HG02884 (cell line): ENCODE measurements around the gene COX10.
"Not testable (repeated sequence)": the region's sequence is repeated elsewhere in the genome, so short reads cannot be mapped to it uniquely, and the experiment has no call there.

Source experiments
- ATAC-seq: cut with Tn5 transposase; IDR thresholded peaks from one replicate; pipeline ENCODE4 v1.9.1; 2021; ENCODE audit warnings: mild to moderate bottlenecking, moderate library complexity; ENCODE audit not compliant: unreplicated experiment

The COX10 gene

GRCh38 chr17:14069251-14070021, at the start of gene COX10:
TSS of gene COX10 (plus strand) at chr17:14069504. CDS start at chr17:14069606, 102 bp downstream.
- ATAC-seq, result peak; percentile 99

GRCh38 chr17:14021651-14022294, 47.5 kb upstream of the COX10 start:
- ATAC-seq, result not testable (repeated sequence)

GRCh38 chr17:14029755-14030154, 39.5 kb upstream of the COX10 start:
- not testable (repeated sequence) for ATAC-seq

DNA sequence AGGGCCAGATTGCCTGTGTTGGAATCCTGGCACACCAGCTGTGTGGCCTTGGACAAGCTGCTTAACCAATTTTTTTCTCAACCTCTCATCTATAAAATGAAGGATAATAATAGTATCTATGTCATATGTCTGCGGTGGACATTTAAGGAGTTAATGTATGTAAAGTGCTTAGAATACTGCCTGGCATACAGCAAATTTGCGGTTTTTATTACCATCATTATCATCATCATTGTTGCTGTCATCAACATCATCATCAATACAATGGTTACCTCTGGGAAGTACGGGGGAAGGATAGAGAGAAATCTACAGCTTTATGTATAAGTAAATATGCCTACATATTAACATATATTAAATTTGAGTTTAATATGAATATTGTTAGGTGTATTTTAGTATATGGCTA, 37.1 kb upstream of the COX10 start:
- ATAC-seq, result no peak

DNA sequence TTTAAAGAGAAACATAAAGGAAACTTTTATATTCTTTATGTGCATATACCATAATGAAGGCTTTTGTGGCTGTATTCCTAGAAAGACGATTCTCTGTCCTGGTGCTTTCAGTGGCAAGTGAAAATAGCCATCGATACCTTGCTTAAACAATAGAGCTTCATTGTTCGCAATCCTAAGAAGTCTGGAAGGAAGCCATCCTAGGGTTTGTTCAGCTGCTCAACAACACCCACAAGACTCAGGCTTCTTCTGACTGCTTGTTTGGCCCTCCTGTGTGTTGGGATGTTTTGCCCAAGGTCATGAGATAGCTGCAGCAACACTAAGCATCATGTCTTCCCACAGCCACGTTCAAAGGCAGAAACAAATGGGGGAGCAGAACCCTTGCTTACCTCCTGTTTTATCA, 36.1 kb upstream of the COX10 start:
- ATAC-seq, result no peak

DNA sequence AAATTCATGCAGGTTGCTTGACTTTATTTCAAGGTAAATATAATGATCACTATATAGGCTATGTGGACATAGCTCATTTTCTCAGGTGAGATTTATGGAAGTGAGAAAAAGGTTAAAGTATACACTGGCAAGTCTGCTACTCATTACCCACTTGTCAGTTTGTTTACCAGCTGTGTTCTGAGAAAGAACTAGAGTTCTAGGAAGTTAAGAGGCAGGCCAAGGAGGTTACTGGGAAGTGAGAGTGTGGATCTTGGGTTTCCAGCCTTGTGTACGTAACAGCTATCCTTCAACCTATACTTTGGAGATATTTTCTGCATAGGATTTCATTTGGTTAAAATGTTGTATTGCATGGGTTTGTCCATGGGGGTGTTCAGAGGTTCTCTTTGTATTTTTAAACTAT, 31.9 kb upstream of the COX10 start:
- no peak for ATAC-seq

- ATAC-seq, result no peak
These were observed 31.1 kb upstream of the COX10 start for GRCh38 chr17:14038206-14038605.

DNA sequence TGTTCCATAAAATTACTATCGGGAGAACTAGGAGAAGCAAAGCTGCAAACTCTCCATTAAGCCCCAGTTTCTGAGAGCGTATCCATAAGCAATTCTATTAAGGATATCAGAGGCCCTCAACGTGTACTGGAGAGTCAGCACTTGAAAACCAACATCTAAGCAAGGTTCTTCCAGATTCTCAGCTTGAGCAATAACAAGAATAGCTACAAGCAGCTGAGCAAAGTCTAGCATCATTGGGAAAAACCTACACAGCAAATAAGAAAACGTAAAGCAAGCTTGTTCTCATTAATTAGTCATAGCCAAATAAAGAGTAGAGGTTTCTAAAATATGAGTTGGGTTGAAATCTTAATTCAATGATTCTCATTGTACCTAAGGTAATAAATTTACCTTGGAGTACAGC, 26.9 kb upstream of the COX10 start:
- ATAC-seq, result peak; percentile 73

GRCh38 chr17:14044702-14045101, 24.6 kb upstream of the COX10 start:
- no peak for ATAC-seq

- no peak for ATAC-seq
These were observed 22.3 kb upstream of the COX10 start for GRCh38 chr17:14046978-14047377.

GRCh38 chr17:14047591-14047990, 21.7 kb upstream of the COX10 start:
- no peak for ATAC-seq

DNA sequence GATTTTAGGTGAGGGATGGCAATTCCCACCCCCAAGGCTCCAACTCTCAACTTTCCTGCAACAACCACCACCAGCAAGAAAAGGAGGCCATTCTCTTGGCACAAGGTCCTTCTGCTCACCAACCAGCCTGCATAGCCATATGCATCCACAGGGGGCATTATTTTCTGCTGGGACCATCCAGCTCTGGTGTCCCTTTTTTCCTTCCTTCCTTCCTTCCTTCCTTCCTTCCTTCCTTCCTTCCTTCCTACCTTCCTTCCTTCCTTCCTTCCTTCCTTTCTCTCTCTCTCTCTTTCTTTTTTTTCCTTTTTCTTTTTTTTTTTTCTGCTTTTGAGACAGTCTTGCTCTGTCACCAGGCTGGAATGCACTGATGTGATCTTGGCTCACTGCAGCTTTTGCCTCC, 21.1 kb upstream of the COX10 start:
- no peak for ATAC-seq

- no peak for ATAC-seq
These were observed 18.7 kb upstream of the COX10 start for GRCh38 chr17:14050616-14051015.

DNA sequence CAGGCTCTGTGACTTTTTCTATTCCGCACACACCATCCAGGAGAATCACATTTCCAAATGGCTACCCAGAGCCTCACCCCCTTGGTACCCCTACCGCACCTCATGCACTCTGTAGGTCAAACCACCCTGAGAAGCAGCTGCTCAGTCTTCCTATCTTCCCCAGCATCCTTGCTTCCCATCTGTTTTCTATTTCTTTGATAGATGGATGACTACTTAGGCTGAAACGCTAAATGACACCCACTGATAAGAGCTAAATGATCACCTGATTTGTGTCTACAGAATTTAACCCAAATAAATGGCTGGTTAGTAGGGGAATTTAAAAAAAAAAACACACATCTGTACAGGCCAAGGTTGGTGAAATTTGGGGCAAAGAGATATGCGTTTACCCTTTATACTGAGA, 17.6 kb upstream of the COX10 start:
- no peak for ATAC-seq

GRCh38 chr17:14052886-14053615, 16.3 kb upstream of the COX10 start:
- ATAC-seq, result no peak

DNA sequence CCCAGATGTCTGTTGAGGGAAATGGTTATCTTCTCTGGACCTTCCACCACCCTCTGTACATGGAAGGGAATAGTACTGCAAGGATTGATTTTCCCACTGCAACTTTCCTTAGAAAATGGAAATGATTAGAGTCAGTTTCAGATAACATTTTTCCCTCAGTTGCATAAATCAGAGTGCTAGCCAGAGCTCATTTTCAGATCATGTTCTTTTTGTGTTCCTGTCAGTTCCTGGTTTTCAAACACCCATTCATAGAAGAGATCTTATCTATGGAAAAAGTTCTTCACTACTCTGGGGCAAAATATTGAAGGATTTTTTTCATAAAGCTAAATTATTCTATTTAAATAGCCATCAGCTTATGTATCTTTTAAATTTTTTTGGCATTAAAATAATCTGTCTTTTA, 11.7 kb upstream of the COX10 start:
- no peak for ATAC-seq

- no peak for ATAC-seq
These were observed 11.3 kb upstream of the COX10 start for GRCh38 chr17:14058051-14058450.

GRCh38 chr17:14060706-14061105, 8.6 kb upstream of the COX10 start:
- ATAC-seq, result no peak

GRCh38 chr17:14061666-14062560, 7.4 kb upstream of the COX10 start:
- ATAC-seq, result no peak

GRCh38 chr17:14067347-14067746, 2.0 kb upstream of the COX10 start:
- no peak for ATAC-seq
